H1 (cell line): ENCODE measurements around the gene ENTREP1. TPM values are rescaled to one million over a fixed set of nuclear protein-coding genes. Genes with fewer than 3 reads are reported as not detected.

Experiments used
- CTCF ChIA-PET: fragments of 300-600 bp; sonication (Branson Sonifier 250); formaldehyde crosslinking; loops from one replicate; lab custom pipeline; 2021; ENCODE audit not compliant: partially characterized antibody; lab: Charles Lee
- POLR2A ChIA-PET: fragments of 300-600 bp; sonication (Branson Sonifier 250); formaldehyde crosslinking; loops from one replicate; lab custom pipeline; 2021; ENCODE audit warnings: inconsistent platforms; ENCODE audit not compliant: partially characterized antibody; lab: Charles Lee
- DNase-seq, 2 experiments: peaks; one replicate each; pipeline versions ENCODE4 v3.0.0 to v3.0.0-alpha.2; 2010 to 2022; ENCODE audit warnings: low spot score in 2 of 2, low read depth in 1 of 2, mixed read lengths in 1 of 2
- FAIRE-seq: peaks from 2 replicates; lab custom pipeline; 2011; peaks lifted over from hg19 to GRCh38; lab: Jason Lieb, UNC
- H2AFZ ChIP-seq: 2 replicates; pipeline ENCODE4 v1.8.1; 2012; ENCODE audit warnings: low read length, inconsistent platforms
- H2AK5ac ChIP-seq: 2 replicates; pipeline ENCODE4 v1.6.1; 2013; ENCODE audit warnings: low read depth, low read length
- H2BK120ac ChIP-seq: replicated peaks from 2 replicates; pipeline ENCODE3; 2013; ENCODE audit warnings: low read depth, low read length, inconsistent platforms
- H2BK12ac ChIP-seq: 2 replicates; pipeline ENCODE4 v1.6.1; 2013; ENCODE audit warnings: low read depth, low read length
- H2BK15ac ChIP-seq: 2 replicates; pipeline ENCODE4 v1.6.1; 2013; ENCODE audit warnings: low read length
- H2BK20ac ChIP-seq: 2 replicates; pipeline ENCODE4 v1.6.1; 2013; ENCODE audit warnings: low read length
- H2BK5ac ChIP-seq: 2 replicates; pipeline ENCODE4 v1.6.1; 2013; ENCODE audit warnings: low read depth, low read length
- H3K14ac ChIP-seq: 2 replicates; pipeline ENCODE4 v1.6.1; 2013; ENCODE audit warnings: inconsistent platforms; ENCODE audit not compliant: insufficient read length
- H3K18ac ChIP-seq: 2 replicates; pipeline ENCODE4 v1.6.1; 2013; ENCODE audit warnings: low read length; ENCODE audit errors: extremely low read depth
- H3K23ac ChIP-seq: 2 replicates; pipeline ENCODE4 v1.6.1; 2013; ENCODE audit warnings: inconsistent platforms; ENCODE audit not compliant: insufficient read length
- H3K23me2 ChIP-seq: 2 replicates; pipeline ENCODE4 v1.6.1; 2013; ENCODE audit warnings: low read depth, low read length
- H3K27ac ChIP-seq: 2 replicates; pipeline ENCODE4 v1.6.1; 2011; ENCODE audit warnings: low read depth, low read length, inconsistent platforms
- H3K27me3 ChIP-seq, 4 experiments: replicated peaks in 1 of 4; 1 replicate in 1 of 4; 2 replicates in 3 of 4; pipeline versions ENCODE4 v1.6.1 to v1.8.1; 2011 to 2013; ENCODE audit warnings: low read length in 3 of 4, mild to moderate bottlenecking in 3 of 4, inconsistent platforms in 2 of 4, mixed read lengths in 2 of 4, moderate library complexity in 1 of 4; ENCODE audit not compliant: control insufficient read depth in 3 of 4, insufficient read depth in 3 of 4; ENCODE audit errors: extremely low read depth in 1 of 4
- H3K36me3 ChIP-seq, 4 experiments: 2 replicates each; pipeline versions ENCODE4 v1.6.1 to v1.8.1; 2011 to 2013; ENCODE audit warnings: mild to moderate bottlenecking in 4 of 4, low read length in 3 of 4, moderate library complexity in 2 of 4, control low read depth in 1 of 4, inconsistent platforms in 1 of 4; ENCODE audit not compliant: insufficient read depth in 4 of 4, control insufficient read depth in 2 of 4
- H3K4ac ChIP-seq: replicated peaks from 2 replicates; pipeline ENCODE3; 2013; ENCODE audit warnings: low read length, low read depth, mixed read lengths, inconsistent platforms; ENCODE audit not compliant: insufficient read length
- H3K4me1 ChIP-seq, 4 experiments: replicated peaks in 1 of 4; 1 replicate in 1 of 4; 2 replicates in 3 of 4; pipeline versions ENCODE4 v1.6.1 to v1.8.1; 2011 to 2013; ENCODE audit warnings: low read length in 3 of 4, inconsistent platforms in 2 of 4, mixed read lengths in 1 of 4; ENCODE audit not compliant: insufficient read depth in 4 of 4, control insufficient read depth in 3 of 4
- H3K4me2 ChIP-seq, 2 experiments: 2 replicates each; pipeline versions ENCODE4 v1.6.1 to v1.8.1; 2011 to 2013; ENCODE audit warnings: low read depth in 2 of 2, low read length in 2 of 2, control low read depth in 1 of 2, inconsistent platforms in 1 of 2, mild to moderate bottlenecking in 1 of 2; ENCODE audit not compliant: insufficient read depth in 1 of 2
- H3K4me3 ChIP-seq, 4 experiments: fragments of 200-600, 300-600 bp in 1 of 4; sonication (generic), shearing (Covaris generic), sonication (Bioruptor Twin) in 1 of 4; 2 replicates each; pipeline versions ENCODE4 v1.5.1 to v1.8.1; 2011 to 2016; ENCODE audit warnings: low read length in 4 of 4, low read depth in 3 of 4, control low read depth in 2 of 4, inconsistent platforms in 2 of 4, mild to moderate bottlenecking in 2 of 4, mixed read lengths in 1 of 4, moderate library complexity in 1 of 4; ENCODE audit not compliant: insufficient read depth in 2 of 4; ENCODE audit errors: extremely low read depth in 1 of 4
- H3K56ac ChIP-seq: replicated peaks from 2 replicates; pipeline ENCODE3; 2013; ENCODE audit warnings: low read depth, mild to moderate bottlenecking, mixed read lengths, low read length, inconsistent platforms; ENCODE audit not compliant: insufficient read length
- H3K79me1 ChIP-seq: 2 replicates; pipeline ENCODE4 v1.6.1; 2013; ENCODE audit warnings: low read depth, low read length, control low read depth
- H3K79me2 ChIP-seq, 2 experiments: 2 replicates each; pipeline versions ENCODE4 v1.6.1 to v1.8.1; 2012 to 2013; ENCODE audit warnings: low read length in 2 of 2, mild to moderate bottlenecking in 2 of 2, inconsistent platforms in 1 of 2; ENCODE audit not compliant: insufficient read depth in 2 of 2, control insufficient read depth in 1 of 2
- H3K9ac ChIP-seq, 4 experiments: replicated peaks in 1 of 4; 1 replicate in 1 of 4; 2 replicates in 3 of 4; pipeline versions ENCODE4 v1.6.1 to v1.8.1; 2011 to 2013; ENCODE audit warnings: low read depth in 3 of 4, low read length in 3 of 4, control low read depth in 2 of 4, mild to moderate bottlenecking in 2 of 4, moderate library complexity in 2 of 4, inconsistent platforms in 1 of 4; ENCODE audit errors: extremely low read depth in 1 of 4
- H3K9me3 ChIP-seq, 2 experiments: 2 replicates each; pipeline versions ENCODE4 v1.6.1 to v1.8.1; 2012 to 2013; ENCODE audit warnings: mild to moderate bottlenecking in 2 of 2, moderate library complexity in 2 of 2, control low read depth in 1 of 2, inconsistent platforms in 1 of 2, low read depth in 1 of 2, low read length in 1 of 2, mixed read lengths in 1 of 2; ENCODE audit not compliant: insufficient read depth in 2 of 2
- H4K20me1 ChIP-seq, 2 experiments: replicated peaks in 1 of 2; 2 replicates each; pipeline versions ENCODE3 to v1.8.1; 2011 to 2013; ENCODE audit warnings: inconsistent platforms in 2 of 2, low read length in 2 of 2, mild to moderate bottlenecking in 1 of 2; ENCODE audit not compliant: insufficient read depth in 2 of 2, control insufficient read depth in 1 of 2
- H4K5ac ChIP-seq: 2 replicates; pipeline ENCODE4 v1.6.1; 2013; ENCODE audit warnings: low read length, low read depth, mixed read lengths, inconsistent platforms; ENCODE audit not compliant: insufficient read length
- H4K8ac ChIP-seq: 2 replicates; pipeline ENCODE4 v1.8.0; 2013; ENCODE audit warnings: mild to moderate bottlenecking, moderate library complexity, low read length, inconsistent platforms; ENCODE audit not compliant: insufficient read depth; ENCODE audit errors: extremely low read depth
- H4K91ac ChIP-seq: replicated peaks from 2 replicates; pipeline ENCODE3; 2013; ENCODE audit warnings: low read length, mixed read lengths, inconsistent platforms; ENCODE audit not compliant: insufficient read length
- CTBP2 ChIP-seq: IDR thresholded peaks from 2 replicates; pipeline ENCODE4 v1.7.0; 2011; ENCODE audit warnings: borderline replicate concordance, mild to moderate bottlenecking, moderate library complexity, mixed read lengths, low read length; ENCODE audit not compliant: insufficient read depth, insufficient read length
- GABPA ChIP-seq: IDR thresholded peaks from 2 replicates; pipeline ENCODE4 v1.6.1; 2011; ENCODE audit warnings: mild to moderate bottlenecking, low read length, moderate library complexity, borderline replicate concordance; ENCODE audit not compliant: insufficient read depth
- KDM1A ChIP-seq: fragments of 200-600, 300-600 bp; sonication (generic); IDR thresholded peaks from 2 replicates; pipeline ENCODE4 v1.7.1; 2016; ENCODE audit warnings: mild to moderate bottlenecking, low read length, borderline replicate concordance
- SAP30 ChIP-seq: fragments of 300-600 bp; sonication (generic); IDR thresholded peaks from 2 replicates; pipeline ENCODE4 v1.7.1; 2012; ENCODE audit warnings: low read length, moderate library complexity, mild to moderate bottlenecking, inconsistent platforms; ENCODE audit not compliant: insufficient read depth, insufficient replicate concordance
- SIRT6 ChIP-seq: IDR thresholded peaks from one replicate; pipeline ENCODE4 v1.7.1; 2012; ENCODE audit warnings: low read length, inconsistent platforms
- SIX5 ChIP-seq: IDR thresholded peaks from 2 replicates; pipeline ENCODE4 v1.6.1; 2011; ENCODE audit warnings: mild to moderate bottlenecking, low read depth, low read length
- SP2 ChIP-seq: IDR thresholded peaks from 2 replicates; pipeline ENCODE4 v1.6.1; 2012; ENCODE audit warnings: mild to moderate bottlenecking, low read length, inconsistent platforms
- SRF ChIP-seq: IDR thresholded peaks from 2 replicates; pipeline ENCODE4 v1.6.1; 2011; ENCODE audit warnings: mild to moderate bottlenecking, low read depth, low read length, moderate library complexity
- SUZ12 ChIP-seq: fragments of 200-600 bp; sonication (generic); IDR thresholded peaks from 2 replicates; pipeline ENCODE4 v1.6.1; 2012; ENCODE audit warnings: mild to moderate bottlenecking, inconsistent platforms, low read length, moderate library complexity, mixed read lengths
- WGBS, 2 experiments: shearing (Covaris generic) in 1 of 2; methylation state at CpG; one replicate each; pipeline versions ENCODE4 v1.1.6 to v1.1.7; 2013 to 2015; ENCODE audit warnings: low lambda C conversion rate in 2 of 2, mixed read lengths in 2 of 2, inconsistent platforms in 1 of 2, low coverage in 1 of 2, missing lambda C conversion rate in 1 of 2; ENCODE audit not compliant: insufficient replicate concordance in 2 of 2, insufficient coverage in 1 of 2, insufficient read length in 1 of 2; ENCODE audit errors: extremely low coverage in 1 of 2, missing lambda C conversion rate in 1 of 2; 5-methylcytosine and 5-hydroxymethylcytosine counted together
- polyA plus RNA-seq, 7 experiments: library from polyadenylated mRNA; depleted of rRNA in 3 of 7; stranded (reverse) in 5 of 7; unstranded in 2 of 7; fragments of >200 nt in 5 of 7; fragments of 200-250 nt in 2 of 7; gene quantifications; 1 replicate in 5 of 7; 2 replicates in 1 of 7; 4 replicates in 1 of 7; pipeline versions ENCODE4 v1.2.1 to v1.2.3, GENCODE V29; 2011 to 2013; ENCODE audit warnings: missing spikeins in 2 of 7, mixed read lengths in 2 of 7
- total RNA-seq: library from RNA; stranded (reverse); fragmentation: NEBNext Ultra II Directional; extraction: Animal tissue kit (Norgen Biotek cat#: 25700); gene quantifications from 2 replicates; pipeline ENCODE4 v1.2.1, GENCODE V29; 2021

The ENTREP1 gene
- total and polyA plus RNA-seq, 2 of the 8 experiments (the other 6 are each of a cell fraction or from before 2014, with no cell fraction given), result 15.3 to 25.0 TPM

DNA sequence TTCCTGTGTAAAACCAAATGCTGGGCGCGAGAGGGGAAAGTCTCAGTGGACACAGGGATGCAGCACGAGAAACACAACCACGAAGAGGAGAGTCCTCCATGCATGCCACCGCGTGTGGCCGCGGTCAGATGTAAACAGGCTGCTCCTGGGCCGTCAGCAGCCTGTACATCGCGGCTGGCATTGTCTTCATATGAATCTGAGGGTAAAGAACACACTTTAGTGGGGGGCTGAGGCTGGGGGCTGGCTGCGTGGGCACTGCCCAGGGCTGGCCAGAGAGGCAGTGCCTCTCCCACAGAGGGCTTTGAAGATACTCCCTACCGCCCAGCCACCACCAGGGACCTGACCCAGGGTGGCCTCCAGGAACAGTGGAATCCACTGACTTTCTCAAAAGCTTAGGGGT, 106.2 kb downstream of the ENTREP1 start:
- no peaks in the 10 kb centered on the region for H3K79me1 ChIP-seq
- H3K18ac ChIP-seq, result no peak overlapping the region
- no peak overlapping the region for H3K27ac ChIP-seq
- ChIA-PET POLR2A (no interaction called here), CTCF (interaction anchor here (1.2 to 2.7 kb wide), 5 partner anchors 9 to 115 kb away, joined by 3 to 26 read pairs (median 7); no protein-coding TSS in a partner anchor)
- TF ChIP-seq GABPA, result no peak
- TF ChIP-seq KDM1A, result no peak
- no peak for TF ChIP-seq SIRT6
- no peak for TF ChIP-seq SAP30
- TF ChIP-seq SIX5, result no peak
- TF ChIP-seq SRF, result no peak
- no peak for TF ChIP-seq CTBP2
- no peak for TF ChIP-seq SUZ12
- TF ChIP-seq SP2, result no peak
- H2BK20ac ChIP-seq, result no peak overlapping the region
- H4K91ac ChIP-seq, result no peak overlapping the region
- H2BK12ac ChIP-seq, result no peak overlapping the region
- no peaks in the 10 kb centered on the region for H4K20me1 ChIP-seq
- no peaks in the 10 kb centered on the region for H3K4me1 ChIP-seq
- H2BK120ac ChIP-seq, result no peak overlapping the region
- H3K56ac ChIP-seq, result no peak overlapping the region
- H4K5ac ChIP-seq, result no peak overlapping the region
- no peak overlapping the region for H2AK5ac ChIP-seq
- FAIRE-seq, result no peak
- no peak overlapping the region for H4K8ac ChIP-seq
- no peak overlapping the region for H3K4ac ChIP-seq
- no peak overlapping the region for H2AFZ ChIP-seq
- H3K23ac ChIP-seq, result no peak overlapping the region
- H3K9ac ChIP-seq, result no peak overlapping the region
- H3K9me3 ChIP-seq, result no peaks in the 10 kb centered on the region
- no peak for DNase-seq
- no peaks in the 10 kb centered on the region for H3K27me3 ChIP-seq
- H3K23me2 ChIP-seq, result no peaks in the 10 kb centered on the region
- H3K36me3 ChIP-seq, result no peaks in the 10 kb centered on the region
- H2BK15ac ChIP-seq, result no peak overlapping the region
- no peak overlapping the region for H3K4me2 ChIP-seq
- H2BK5ac ChIP-seq, result no peak overlapping the region
- H3K79me2 ChIP-seq, result no peaks in the 10 kb centered on the region
- H3K4me3 ChIP-seq, result no peak overlapping the region
- no peak overlapping the region for H3K14ac ChIP-seq
- 90% methylated on average over 13 of the region's 13 CpGs; no CpG with 5 or more reads in 1 of the 2 experiments for WGBS, 2 experiments
